Osteocyte (in vitro differentiated cells): ENCODE measurements around the gene GAMT. TPM values are rescaled to one million over a fixed set of nuclear protein-coding genes. Genes with fewer than 3 reads are reported as not detected.
"Not testable (repeated sequence)": the region's sequence is repeated elsewhere in the genome, so short reads cannot be mapped to it uniquely, and the experiment has no call there.

Experiments used
- DNase-seq: peaks from one replicate; pipeline ENCODE4 v3.0.0; 2021; ENCODE audit warnings: mixed read lengths; ENCODE audit not compliant: unreplicated experiment; ENCODE audit errors: extremely low spot score
- H3K27ac Mint-ChIP-seq: one replicate; pipeline ENCODE4 v1.8.0; 2021; ENCODE audit warnings: mild to moderate bottlenecking, mixed read lengths; ENCODE audit not compliant: unreplicated experiment
- H3K27me3 Mint-ChIP-seq: one replicate; pipeline ENCODE4 v1.8.0; 2021; ENCODE audit warnings: mixed read lengths; ENCODE audit not compliant: unreplicated experiment
- H3K36me3 Mint-ChIP-seq: one replicate; pipeline ENCODE4 v1.8.0; 2021; ENCODE audit warnings: mixed read lengths; ENCODE audit not compliant: unreplicated experiment
- H3K4me1 Mint-ChIP-seq: one replicate; pipeline ENCODE4 v1.8.0; 2021; ENCODE audit warnings: mixed read lengths; ENCODE audit not compliant: unreplicated experiment
- H3K4me3 Mint-ChIP-seq: one replicate; pipeline ENCODE4 v1.8.0; 2021; ENCODE audit warnings: mild to moderate bottlenecking, moderate library complexity, mixed read lengths; ENCODE audit not compliant: unreplicated experiment
- H3K9me3 Mint-ChIP-seq: one replicate; pipeline ENCODE4 v1.8.0; 2021; ENCODE audit warnings: mixed read lengths; ENCODE audit not compliant: unreplicated experiment
- CTCF ChIP-seq: fragments of 200-600 bp; sonication (generic); IDR thresholded peaks from 2 replicates; pipeline ENCODE4 v1.5.0; 2021; ENCODE audit warnings: antibody characterized with exemption, mild to moderate bottlenecking, moderate library complexity
- total RNA-seq: library from RNA; stranded (reverse); gene quantifications from 2 replicates; pipeline ENCODE4 v1.2.1, GENCODE V29; 2021

GAMT gene
- total RNA-seq, 1 donor from 2014 or later = 35.3 TPM

DNA sequence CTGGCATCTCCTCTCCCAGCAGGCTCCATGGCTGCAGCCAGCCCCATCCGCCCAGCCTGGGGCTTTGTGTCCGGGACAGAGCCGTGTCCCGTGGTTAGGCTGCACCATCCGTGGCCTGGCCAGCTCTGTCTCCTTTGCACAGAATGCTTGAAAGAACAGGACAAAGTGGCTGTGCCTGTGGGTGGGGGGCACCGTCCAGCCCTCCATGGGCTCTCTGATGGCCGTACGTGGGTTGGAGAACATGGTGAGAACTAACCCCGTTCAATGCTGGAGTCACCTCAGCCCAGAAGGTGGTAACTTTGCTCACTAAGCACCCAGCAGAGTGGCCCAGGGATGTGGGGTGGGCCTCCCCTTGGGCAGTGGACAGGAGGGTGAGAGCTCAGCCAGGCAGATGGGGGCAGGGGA, 39.7 kb upstream of the GAMT start:
- Mint-ChIP-seq H3K9me3 (no peaks in the 10 kb centered on the region), H3K27ac (no peak overlapping the region)
- no peak for DNase-seq

GRCh38 chr19:1440418-1440801, 39.1 kb upstream of the GAMT start:
- DNase-seq = no peak
- Mint-ChIP-seq H3K36me3 (peaks cover 21% of the 10 kb centered on the region), H3K4me1 (peaks cover 36% of the 10 kb centered on the region), H3K27ac (no peak overlapping the region), H3K9me3 (no peaks in the 10 kb centered on the region), H3K27me3 (no peaks in the 10 kb centered on the region), H3K4me3 (peak overlapping the region; percentile 59)
- no peak for TF ChIP-seq CTCF

More for the DNA sequence above, 39.7 kb upstream of the GAMT start:
- Mint-ChIP-seq H3K36me3 (peaks cover 20% of the 10 kb centered on the region), H3K4me3 (peak overlapping the region; percentile 59), H3K4me1 (peaks cover 37% of the 10 kb centered on the region), H3K27me3 (no peaks in the 10 kb centered on the region)
- no peak for TF ChIP-seq CTCF

DNA sequence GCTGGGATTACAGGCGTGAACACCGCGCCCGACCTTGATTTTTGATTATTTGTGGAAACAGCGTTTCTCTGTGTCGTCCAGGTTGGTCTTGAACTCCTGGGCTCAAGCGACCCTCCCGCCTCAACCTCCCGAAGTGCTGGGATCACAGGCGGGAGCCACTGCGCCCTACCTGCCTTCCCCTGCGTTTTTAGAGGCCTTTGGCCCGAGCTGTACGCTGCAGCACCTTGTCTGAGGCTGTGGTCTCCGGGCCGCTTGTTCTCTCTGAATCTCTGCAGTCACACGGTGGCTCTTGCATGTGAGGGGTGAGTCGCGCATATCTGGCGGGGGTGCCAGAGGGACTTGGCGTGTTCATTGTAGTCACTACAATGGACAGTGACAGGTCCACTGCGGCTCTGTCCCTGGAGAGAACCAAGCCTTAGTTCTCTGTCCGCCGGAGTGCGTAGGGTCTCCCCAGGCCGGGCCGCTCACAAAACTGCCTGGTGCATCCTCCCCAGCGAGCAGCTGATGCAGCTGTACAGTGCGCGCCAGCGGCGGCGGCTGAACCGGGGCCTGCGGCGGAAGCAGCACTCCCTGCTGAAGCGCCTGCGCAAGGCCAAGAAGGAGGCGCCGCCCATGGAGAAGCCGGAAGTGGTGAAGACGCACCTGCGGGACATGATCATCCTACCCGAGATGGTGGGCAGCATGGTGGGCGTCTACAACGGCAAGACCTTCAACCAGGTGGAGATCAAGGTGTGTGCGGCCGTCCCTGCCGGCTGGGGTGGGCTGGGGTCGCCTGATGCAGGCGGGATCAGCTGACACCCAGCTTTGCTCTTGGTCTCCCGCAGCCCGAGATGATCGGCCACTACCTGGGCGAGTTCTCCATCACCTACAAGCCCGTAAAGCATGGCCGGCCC, 38.4 kb upstream of the GAMT start:
- H3K4me1 Mint-ChIP-seq = peaks cover 31% of the 10 kb centered on the region
- not testable (repeated sequence) for DNase-seq, H3K9me3 Mint-ChIP-seq, H3K27me3 Mint-ChIP-seq
- peaks cover 24% of the 10 kb centered on the region for H3K36me3 Mint-ChIP-seq
- H3K27ac Mint-ChIP-seq = peak overlapping the region; percentile 99
- H3K4me3 Mint-ChIP-seq = peak overlapping the region; percentile 99

DNA sequence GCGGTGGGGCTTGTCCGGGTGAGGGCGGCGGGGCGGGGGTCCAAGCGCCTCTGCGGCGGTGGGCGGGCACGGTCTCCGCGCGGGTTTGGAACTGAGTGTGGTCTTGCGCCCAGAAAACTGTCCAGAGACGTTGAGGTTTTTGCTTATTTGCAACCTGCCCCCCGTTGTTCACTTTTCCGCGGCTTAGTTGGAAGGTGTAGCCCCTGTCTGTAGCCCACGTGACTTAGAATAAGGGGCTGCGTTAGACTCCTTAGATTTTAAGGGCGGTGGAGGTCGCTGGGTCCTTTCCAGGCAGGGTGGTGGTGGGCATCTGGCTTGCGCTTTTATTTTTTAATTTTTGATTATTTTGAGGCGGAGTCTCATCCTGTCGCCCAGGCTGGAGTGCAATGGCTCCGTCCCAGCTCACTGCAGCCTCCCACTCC, 37.6 kb upstream of the GAMT start:
- Mint-ChIP-seq H3K9me3 (no peaks in the 10 kb centered on the region), H3K4me3 (peak overlapping the region; percentile 99), H3K4me1 (peaks cover 29% of the 10 kb centered on the region), H3K27ac (peak overlapping the region; percentile 99), H3K36me3 (peaks cover 24% of the 10 kb centered on the region), H3K27me3 (no peaks in the 10 kb centered on the region)
- TF ChIP-seq CTCF = no peak
- no peak for DNase-seq

- peak; percentile 95 for TF ChIP-seq CTCF
- H3K4me3 Mint-ChIP-seq = peak within 1 kb of the TSS; percentile 99
- H3K27me3 Mint-ChIP-seq = no peaks in the 10 kb centered on the region
- no peaks in the 10 kb centered on the region for H3K9me3 Mint-ChIP-seq
- peaks cover 25% of the 10 kb centered on the region for H3K4me1 Mint-ChIP-seq
- H3K36me3 Mint-ChIP-seq = peaks cover 24% of the 10 kb centered on the region
- peak; percentile 99 for DNase-seq
- peak within 1 kb of the TSS; percentile 99 for H3K27ac Mint-ChIP-seq
These were observed 36.9 kb upstream of the GAMT start, which contains the start of gene RPS15 for GRCh38 chr19:1438035-1438932. Gene RPS15 (plus strand): TSS chr19:1438396. CDS start chr19:1438426, 30 bp downstream.
